Breast epithelium (tissue), 3 donors: ENCODE data around the gene PIGT.

Source experiments
- CTCF ChIP-seq, 3 donors: fragments of 450-650 bp; IDR thresholded peaks; one replicate each; pipeline ENCODE4 v1.5.1; 2016 to 2017; ENCODE audit warnings: antibody characterized with exemption in 3 of 3, mild to moderate bottlenecking in 3 of 3, moderate library complexity in 3 of 3
- POLR2A ChIP-seq: fragments of 450-650 bp; IDR thresholded peaks from one replicate; pipeline ENCODE4 v1.6.1; 2016; ENCODE audit warnings: antibody characterized with exemption, mild to moderate bottlenecking, moderate library complexity
- POLR2AphosphoS5 ChIP-seq, 3 donors: sonication (generic); formaldehyde crosslinking; IDR thresholded peaks; one replicate each; pipeline ENCODE4 v1.6.1; 2017; ENCODE audit warnings: antibody characterized with exemption in 3 of 3

- no peak for TF ChIP-seq POLR2A
- no peak for TF ChIP-seq CTCF (IDR thresholded peaks at IDR 0.05)
- no peak for TF ChIP-seq POLR2AphosphoS5 (IDR thresholded peaks at IDR 0.05)
These were observed 49.7 kb upstream of the PIGT start for GRCh38 chr20:45366192-45366591.
